Common myeloid progenitor, CD34-positive (primary cell): Measurements from ENCODE around the gene IFIT3.

Experiments used
- CTCF ChIA-PET: fragments of 350-600 bp; sonication (Branson Sonifier 250); formaldehyde crosslinking; loops from one replicate; lab custom pipeline; 2021; ENCODE audit warnings: antibody characterized with exemption; lab: Charles Lee
- POLR2A ChIA-PET: fragments of 350-600 bp; sonication (Branson Sonifier 250); formaldehyde crosslinking; loops from one replicate; lab custom pipeline; 2021; ENCODE audit warnings: antibody characterized with exemption; lab: Charles Lee
- DNase-seq, 3 donors: peaks; one replicate each; pipeline versions ENCODE4 v3.0.0 to v3.0.0-alpha.2; 2013
- H3K27ac ChIP-seq, 2 experiments: 1 replicate in 1 of 2; 2 replicates in 1 of 2; pipeline ENCODE4 v1.7.0; 2013; ENCODE audit warnings: inconsistent platforms in 2 of 2, low read length in 2 of 2, mild to moderate bottlenecking in 2 of 2, low read depth in 1 of 2, moderate library complexity in 1 of 2; ENCODE audit not compliant: severe bottlenecking in 2 of 2, insufficient read depth in 1 of 2, poor library complexity in 1 of 2
- H3K27me3 ChIP-seq, 5 experiments: replicated peaks in 2 of 5; 1 replicate in 3 of 5; 2 replicates in 2 of 5; pipeline versions ENCODE4 v1.6.1 to v1.7.0; 2013; ENCODE audit warnings: low read length in 4 of 5, mild to moderate bottlenecking in 2 of 5, moderate library complexity in 2 of 5, inconsistent platforms in 1 of 5; ENCODE audit not compliant: insufficient read depth in 5 of 5, control insufficient read depth in 4 of 5
- H3K36me3 ChIP-seq, 4 experiments: 1 replicate in 2 of 4; 2 replicates in 2 of 4; pipeline versions ENCODE4 v1.6.1 to v1.7.0; 2013; ENCODE audit warnings: low read length in 3 of 4, control low read depth in 1 of 4, mild to moderate bottlenecking in 1 of 4; ENCODE audit not compliant: control insufficient read depth in 4 of 4, insufficient read depth in 4 of 4
- H3K4me1 ChIP-seq, 4 experiments: 1 replicate in 3 of 4; 2 replicates in 1 of 4; pipeline versions ENCODE4 v1.6.1 to v1.7.1; 2013; ENCODE audit warnings: low read length in 3 of 4, mild to moderate bottlenecking in 3 of 4, control low read depth in 1 of 4, inconsistent platforms in 1 of 4, moderate library complexity in 1 of 4; ENCODE audit not compliant: control insufficient read depth in 4 of 4, insufficient read depth in 4 of 4; ENCODE audit errors: control extremely low read depth in 1 of 4
- H3K4me3 ChIP-seq, 7 experiments: 1 replicate in 4 of 7; 2 replicates in 3 of 7; pipeline versions ENCODE4 v1.5.1 to v1.7.0; 2013; ENCODE audit warnings: mild to moderate bottlenecking in 7 of 7, low read length in 6 of 7, moderate library complexity in 6 of 7, inconsistent platforms in 2 of 7, low read depth in 2 of 7, control low read depth in 1 of 7; ENCODE audit not compliant: insufficient read depth in 4 of 7, control insufficient read depth in 1 of 7; ENCODE audit errors: extremely low read depth in 1 of 7
- H3K9me3 ChIP-seq, 5 experiments: 1 replicate in 4 of 5; 2 replicates in 1 of 5; pipeline versions ENCODE4 v1.6.1 to v1.7.1; 2013; ENCODE audit warnings: low read length in 4 of 5, mild to moderate bottlenecking in 2 of 5, inconsistent platforms in 1 of 5, low read depth in 1 of 5, moderate library complexity in 1 of 5; ENCODE audit not compliant: control insufficient read depth in 4 of 5, insufficient read depth in 2 of 5; ENCODE audit errors: control extremely low read depth in 1 of 5
- WGBS: methylation state at CpG from one replicate; pipeline ENCODE4 v1.1.5; 2013; ENCODE audit not compliant: insufficient coverage; 5-methylcytosine and 5-hydroxymethylcytosine counted together

The IFIT3 gene

DNA sequence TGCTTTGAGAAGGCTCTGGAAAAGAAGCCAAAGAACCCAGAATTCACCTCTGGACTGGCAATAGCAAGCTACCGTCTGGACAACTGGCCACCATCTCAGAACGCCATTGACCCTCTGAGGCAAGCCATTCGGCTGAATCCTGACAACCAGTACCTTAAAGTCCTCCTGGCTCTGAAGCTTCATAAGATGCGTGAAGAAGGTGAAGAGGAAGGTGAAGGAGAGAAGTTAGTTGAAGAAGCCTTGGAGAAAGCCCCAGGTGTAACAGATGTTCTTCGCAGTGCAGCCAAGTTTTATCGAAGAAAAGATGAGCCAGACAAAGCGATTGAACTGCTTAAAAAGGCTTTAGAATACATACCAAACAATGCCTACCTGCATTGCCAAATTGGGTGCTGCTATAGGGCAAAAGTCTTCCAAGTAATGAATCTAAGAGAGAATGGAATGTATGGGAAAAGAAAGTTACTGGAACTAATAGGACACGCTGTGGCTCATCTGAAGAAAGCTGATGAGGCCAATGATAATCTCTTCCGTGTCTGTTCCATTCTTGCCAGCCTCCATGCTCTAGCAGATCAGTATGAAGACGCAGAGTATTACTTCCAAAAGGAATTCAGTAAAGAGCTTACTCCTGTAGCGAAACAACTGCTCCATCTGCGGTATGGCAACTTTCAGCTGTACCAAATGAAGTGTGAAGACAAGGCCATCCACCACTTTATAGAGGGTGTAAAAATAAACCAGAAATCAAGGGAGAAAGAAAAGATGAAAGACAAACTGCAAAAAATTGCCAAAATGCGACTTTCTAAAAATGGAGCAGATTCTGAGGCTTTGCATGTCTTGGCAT, 21.1 kb upstream of the IFIT3 start:
- H3K27me3 ChIP-seq: no peaks in the 10 kb centered on the region
- no peak overlapping the region for H3K27ac ChIP-seq
- no peaks in the 10 kb centered on the region for H3K9me3 ChIP-seq
- no peak for DNase-seq
- ChIA-PET POLR2A (no interaction called here), CTCF (interaction anchor here (1.1 to 2.1 kb wide), 3 partner anchors 8 to 63 kb away, joined by 4 to 7 read pairs (median 5); no protein-coding TSS in a partner anchor)
- H3K36me3 ChIP-seq: peaks cover 9 to 32% (median 14%) of the 10 kb centered on the region in 4 experiments
- H3K4me3 ChIP-seq: no peak overlapping the region
- H3K4me1 ChIP-seq: peaks cover 13 to 31% (median 20%) of the 10 kb centered on the region in 4 experiments
- 98% methylated on average over 5 of the region's 13 CpGs for WGBS

DNA sequence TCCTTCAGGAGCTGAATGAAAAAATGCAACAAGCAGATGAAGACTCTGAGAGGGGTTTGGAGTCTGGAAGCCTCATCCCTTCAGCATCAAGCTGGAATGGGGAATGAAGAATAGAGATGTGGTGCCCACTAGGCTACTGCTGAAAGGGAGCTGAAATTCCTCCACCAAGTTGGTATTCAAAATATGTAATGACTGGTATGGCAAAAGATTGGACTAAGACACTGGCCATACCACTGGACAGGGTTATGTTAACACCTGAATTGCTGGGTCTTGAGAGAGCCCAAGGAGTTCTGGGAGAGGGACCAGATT, 20.6 kb upstream of the IFIT3 start:
- H3K9me3 ChIP-seq: no peaks in the 10 kb centered on the region
- peaks cover 11 to 28% (median 16%) of the 10 kb centered on the region in 4 experiments for H3K4me1 ChIP-seq
- DNase-seq: no peak
- H3K27ac ChIP-seq: no peak overlapping the region
- H3K4me3 ChIP-seq: no peak overlapping the region
- peaks cover 9 to 32% (median 14%) of the 10 kb centered on the region in 4 experiments for H3K36me3 ChIP-seq
- POLR2A ChIA-PET: no interaction called here
- CTCF ChIA-PET: interaction anchor here (2.1 kb wide), 1 partner anchor 61 kb away, joined by 5 read pairs; no protein-coding TSS in a partner anchor
- H3K27me3 ChIP-seq: no peaks in the 10 kb centered on the region

DNA sequence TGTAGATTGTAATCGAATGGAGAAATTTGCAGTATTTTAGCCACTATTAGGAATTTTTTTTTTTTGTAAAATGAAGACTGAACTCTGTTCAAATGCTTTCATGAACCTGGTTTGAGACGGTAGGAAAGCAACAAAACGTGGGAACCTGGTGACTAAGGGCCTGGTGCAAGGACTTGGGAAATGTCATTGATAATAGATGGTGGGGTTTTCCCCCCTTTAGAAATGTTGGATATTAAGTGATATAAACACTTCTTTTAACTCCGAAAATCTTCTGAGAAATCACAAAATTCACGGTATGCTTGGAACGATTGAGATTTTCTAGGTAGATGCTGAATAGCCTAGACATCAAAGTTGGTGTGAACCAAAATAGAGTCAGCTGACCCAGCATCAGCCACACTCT, 19.5 kb upstream of the IFIT3 start:
- 100% methylated on average over 5 of the region's 6 CpGs for WGBS
- H3K27ac ChIP-seq: no peak overlapping the region
- no peaks in the 10 kb centered on the region for H3K27me3 ChIP-seq

DNA sequence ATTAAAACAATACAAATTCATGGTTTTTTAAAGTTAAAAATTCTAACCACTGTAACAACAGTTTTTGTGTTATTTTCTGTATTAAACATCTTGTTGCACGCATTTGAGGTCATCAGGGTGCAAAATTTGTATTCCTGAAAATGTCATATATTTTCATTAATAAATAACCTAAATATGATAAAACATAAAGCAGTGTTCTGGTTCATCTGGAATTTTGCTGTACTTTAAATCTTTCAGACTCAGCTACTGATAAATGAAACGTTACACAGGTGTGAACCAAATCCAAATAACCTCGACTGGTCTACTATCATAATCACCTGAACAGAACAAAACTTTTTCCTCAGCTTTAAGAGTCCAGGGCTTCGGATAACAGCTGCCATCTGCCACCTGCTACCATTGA, 19.1 kb upstream of the IFIT3 start:
- ChIA-PET CTCF (interaction anchor here (0.6 kb wide), 1 partner anchor 219 kb away, joined by 3 read pairs; no protein-coding TSS in a partner anchor), POLR2A (no interaction called here)
- Histone ChIP-seq H3K27me3 (no peaks in the 10 kb centered on the region), H3K4me1 (peaks cover 0 to 13% (median 1%) of the 10 kb centered on the region in 4 experiments), H3K9me3 (no peaks in the 10 kb centered on the region), H3K27ac (no peak overlapping the region), H3K36me3 (peaks cover 9 to 32% (median 14%) of the 10 kb centered on the region in 4 experiments), H3K4me3 (no peak overlapping the region)
- 94% methylated on average over 3 of the region's 4 CpGs for WGBS
- DNase-seq: no peak

More for the DNA sequence above, 19.5 kb upstream of the IFIT3 start:
- H3K4me1 ChIP-seq: peaks cover 3 to 18% (median 6%) of the 10 kb centered on the region in 4 experiments
- POLR2A ChIA-PET: no interaction called here
- no peak for DNase-seq
- no peaks in the 10 kb centered on the region for H3K9me3 ChIP-seq
- CTCF ChIA-PET: interaction anchor here (2.1 kb wide), 1 partner anchor 60 kb away, joined by 5 read pairs; no protein-coding TSS in a partner anchor
- no peak overlapping the region for H3K4me3 ChIP-seq
- H3K36me3 ChIP-seq: peaks cover 9 to 32% (median 14%) of the 10 kb centered on the region in 4 experiments

DNA sequence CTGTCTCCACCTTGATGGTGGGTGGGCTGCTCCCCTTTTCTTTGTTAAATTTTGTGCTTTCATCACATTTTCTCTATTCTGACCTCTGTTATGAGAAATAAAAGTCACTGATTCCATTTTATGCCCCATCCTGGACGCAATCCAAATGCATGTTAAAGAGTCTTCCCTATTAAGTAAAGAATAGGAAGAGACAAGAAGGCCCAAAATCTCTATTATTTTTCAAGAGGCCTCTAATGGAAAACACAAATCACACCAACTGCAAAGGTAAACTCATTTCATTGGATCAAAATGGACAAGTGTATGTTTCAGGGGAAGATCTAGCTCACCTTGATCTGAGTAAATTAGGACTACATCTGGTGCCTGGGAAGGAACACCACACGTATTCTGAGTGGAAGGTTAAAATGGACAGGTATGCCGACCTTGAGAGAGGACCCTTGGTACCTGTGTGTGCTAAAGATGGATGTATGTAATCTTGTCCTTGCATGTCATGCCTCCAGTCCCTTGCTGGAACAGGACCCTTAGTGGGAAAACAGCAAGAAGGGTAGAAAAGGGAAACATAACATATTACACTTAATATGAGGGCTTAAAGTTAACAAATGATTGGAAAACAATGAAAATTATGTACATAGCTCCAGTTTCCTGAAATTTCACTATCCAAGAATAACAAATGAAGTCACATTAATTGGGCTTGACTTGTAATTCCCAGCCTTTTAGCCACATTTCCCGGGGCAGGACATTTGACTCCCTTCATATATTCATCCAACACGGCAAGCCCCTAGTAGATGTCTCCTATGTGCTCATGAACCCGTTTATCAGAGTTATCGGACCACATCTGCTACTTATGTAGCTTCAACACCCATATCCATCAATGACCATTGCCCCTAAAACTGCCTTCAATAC, 18.4 kb upstream of the IFIT3 start:
- no peak overlapping the region for H3K4me3 ChIP-seq
- no peaks in the 10 kb centered on the region for H3K9me3 ChIP-seq
- H3K27ac ChIP-seq: no peak overlapping the region
- peaks cover 9 to 32% (median 14%) of the 10 kb centered on the region in 4 experiments for H3K36me3 ChIP-seq
- 98% methylated on average over 7 of the region's 7 CpGs for WGBS
- POLR2A ChIA-PET: no interaction called here
- CTCF ChIA-PET: interaction anchor here (0.6 kb wide), 1 partner anchor 218 kb away, joined by 3 read pairs; no protein-coding TSS in a partner anchor
- peaks cover 0 to 7% (median 0%) of the 10 kb centered on the region in 4 experiments for H3K4me1 ChIP-seq
- no peaks in the 10 kb centered on the region for H3K27me3 ChIP-seq
- no peak for DNase-seq

DNA sequence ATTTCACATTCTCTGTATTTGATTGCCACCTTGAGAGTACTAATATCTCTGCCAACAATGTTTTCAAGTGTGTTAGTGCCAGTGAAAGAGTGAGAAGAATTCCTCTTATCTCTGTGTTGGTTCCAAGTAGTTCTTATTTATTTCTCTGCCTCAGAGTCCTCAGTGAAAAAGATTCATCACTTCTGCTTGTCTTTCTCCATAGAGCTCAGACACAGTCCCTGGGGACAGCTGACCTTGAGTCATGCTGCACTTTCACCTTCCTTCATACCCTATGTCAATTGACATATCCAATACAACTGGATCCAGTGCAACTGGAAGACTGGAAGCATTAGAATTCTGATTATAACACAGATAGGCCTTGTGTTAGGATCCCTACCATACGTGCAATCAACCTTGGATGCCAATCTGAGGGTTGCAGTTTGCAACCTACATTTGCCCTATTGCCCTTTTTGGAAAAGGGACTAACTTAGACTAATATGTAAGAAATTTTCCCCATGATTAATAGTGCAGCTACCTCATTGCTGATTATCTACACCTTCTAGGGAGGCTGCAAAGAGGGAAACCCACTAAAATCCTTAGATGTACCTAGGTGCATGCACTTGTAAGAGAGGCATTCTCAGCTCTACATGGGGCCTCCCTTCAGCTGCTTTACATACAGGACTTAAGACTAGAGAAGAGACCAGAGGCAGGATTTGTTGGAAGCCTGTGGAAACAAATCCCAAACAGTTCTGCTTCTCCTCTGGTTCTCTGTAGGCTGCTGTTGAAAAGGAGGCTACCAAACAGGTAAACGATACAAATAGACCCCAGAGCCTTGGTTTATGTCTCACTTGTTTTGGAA, 17.5 kb upstream of the IFIT3 start:
- no peak overlapping the region for H3K4me3 ChIP-seq
- H3K27ac ChIP-seq: no peak overlapping the region
- POLR2A ChIA-PET: no interaction called here
- WGBS: 100% methylated on average over 1 of the region's 2 CpGs
- CTCF ChIA-PET: no interaction called here
- no peak for DNase-seq
- peaks cover 9 to 32% (median 14%) of the 10 kb centered on the region in 4 experiments for H3K36me3 ChIP-seq
- no peaks in the 10 kb centered on the region for H3K27me3 ChIP-seq
- H3K4me1 ChIP-seq: no peaks in the 10 kb centered on the region
- H3K9me3 ChIP-seq: no peaks in the 10 kb centered on the region
